Stimulated activated CD8-positive, alpha-beta memory T cell treated with anti-CD3 and anti-CD28 coated beads, Interleukin-15, amount 100 ng/mL, for 48 hours (primary cell): ENCODE results near the gene NOC2L.
"Not testable (repeated sequence)": the region's sequence is repeated elsewhere in the genome, so short reads cannot be mapped to it uniquely, and the experiment has no call there.

Experiments used
- DNase-seq, 2 donors: peaks; one replicate each; pipeline ENCODE4 v3.0.0-alpha.2; 2020; ENCODE audit warnings: low read depth in 2 of 2

NOC2L gene

GRCh38 chr1:958823-959730, at the start of gene NOC2L:
TSS of gene NOC2L (minus strand) at chr1:959256. CDS start at chr1:959240, 16 bp downstream.
- DNase-seq, result peak; percentile 93 to 94

- DNase-seq, result no peak
Measured at GRCh38 chr1:1006305-1007159, 47.5 kb upstream of the NOC2L start.

GRCh38 chr1:1005774-1006304, 46.8 kb upstream of the NOC2L start:
- no peak for DNase-seq

GRCh38 chr1:1004780-1005697, 46.0 kb upstream of the NOC2L start:
- DNase-seq, result no peak

GRCh38 chr1:1004420-1004779, 45.3 kb upstream of the NOC2L start:
- DNase-seq, result no peak

GRCh38 chr1:1003618-1004419, 44.8 kb upstream of the NOC2L start:
- DNase-seq, result no peak

- DNase-seq, result no peak
Measured at GRCh38 chr1:1001057-1001783, 42.2 kb upstream of the NOC2L start.

- DNase-seq, result peak; percentile 45 to 49
Measured at GRCh38 chr1:1000357-1001056, 41.5 kb upstream of the NOC2L start.

GRCh38 chr1:999725-1000356, 40.8 kb upstream of the NOC2L start, which contains the start of gene HES4:
TSS of gene HES4 (minus strand) at chr1:1000097. CDS start at chr1:999973, 124 bp downstream.
- DNase-seq, result no peak

GRCh38 chr1:998995-999724, 40.1 kb upstream of the NOC2L start:
- DNase-seq, result no peak

- DNase-seq, result no peak
Measured at GRCh38 chr1:998745-998994, 39.6 kb upstream of the NOC2L start.

GRCh38 chr1:997993-998744, 39.1 kb upstream of the NOC2L start:
- DNase-seq, result no peak

- DNase-seq, result no peak
Measured at GRCh38 chr1:997713-997992, 38.6 kb upstream of the NOC2L start.

- no peak for DNase-seq
Measured at GRCh38 chr1:996851-997712, 38.0 kb upstream of the NOC2L start.

GRCh38 chr1:995665-996633, 36.9 kb upstream of the NOC2L start:
- no peak for DNase-seq

- DNase-seq, result not testable (repeated sequence)
Measured at GRCh38 chr1:994546-994945, 35.5 kb upstream of the NOC2L start.
